Measurements from ENCODE around the gene GSTCD.
"Not testable (repeated sequence)": the region's sequence is repeated elsewhere in the genome, so short reads cannot be mapped to it uniquely, and the experiment has no call there.

Gene GSTCD

GRCh38 chr4:105683038-105683437 lies 25.5 kb upstream of the GSTCD start:
- Histone ChIP-seq H3K4me1 (ENCODE audit: insufficient read depth, low read length) (no peaks in the 10 kb centered on the region), H3K9ac (ENCODE audit: low read depth, low read length) (no peak overlapping the region), H3K4me3 (ENCODE audit: low read length) (no peak overlapping the region), H3K9me3 (ENCODE audit: insufficient read depth, low read depth, low read length) (no peaks in the 10 kb centered on the region), H3K27ac (ENCODE audit: low read depth, low read length) (no peak overlapping the region), H3K36me3 (ENCODE audit: insufficient read depth, low read length) (peaks cover 38% of the 10 kb centered on the region), H3K27me3 (ENCODE audit: insufficient read depth, low read length) (no peaks in the 10 kb centered on the region)
- WGBS, result 97% methylated on average over 4 of the region's 4 CpGs

GRCh38 chr4:105686571-105686970 lies 22.0 kb upstream of the GSTCD start:
- no peaks in the 10 kb centered on the region for H3K9me3 ChIP-seq (ENCODE audit: insufficient read depth, low read depth, low read length)
- H3K36me3 ChIP-seq (ENCODE audit: insufficient read depth, low read length), result peaks cover 51% of the 10 kb centered on the region
- WGBS, result 98% methylated on average over 2 of the region's 2 CpGs
- no peak overlapping the region for H3K27ac ChIP-seq (ENCODE audit: low read depth, low read length)
- H3K4me1 ChIP-seq (ENCODE audit: insufficient read depth, low read length), result no peaks in the 10 kb centered on the region
- no peak overlapping the region for H3K4me3 ChIP-seq (ENCODE audit: low read length)
- no peak overlapping the region for H3K9ac ChIP-seq (ENCODE audit: low read depth, low read length)
- no peaks in the 10 kb centered on the region for H3K27me3 ChIP-seq (ENCODE audit: insufficient read depth, low read length)

- not testable (repeated sequence) for H3K9ac ChIP-seq (ENCODE audit: low read depth, low read length); H3K27me3 ChIP-seq (ENCODE audit: insufficient read depth, low read length); H3K27ac ChIP-seq (ENCODE audit: low read depth, low read length); H3K4me1 ChIP-seq (ENCODE audit: insufficient read depth, low read length); H3K9me3 ChIP-seq (ENCODE audit: insufficient read depth, low read depth, low read length); H3K4me3 ChIP-seq (ENCODE audit: low read length)
- peaks cover 62% of the 10 kb centered on the region for H3K36me3 ChIP-seq (ENCODE audit: insufficient read depth, low read length)
- WGBS, result 97% methylated on average over 4 of the region's 5 CpGs
Measured at GRCh38 chr4:105694812-105695211, 13.8 kb upstream of the GSTCD start.

GRCh38 chr4:105695832-105696231 lies 12.8 kb upstream of the GSTCD start:
- peaks cover 58% of the 10 kb centered on the region for H3K36me3 ChIP-seq (ENCODE audit: insufficient read depth, low read length)
- not testable (repeated sequence) for H3K4me1 ChIP-seq (ENCODE audit: insufficient read depth, low read length); H3K9me3 ChIP-seq (ENCODE audit: insufficient read depth, low read depth, low read length); H3K27ac ChIP-seq (ENCODE audit: low read depth, low read length); H3K4me3 ChIP-seq (ENCODE audit: low read length); H3K9ac ChIP-seq (ENCODE audit: low read depth, low read length); H3K27me3 ChIP-seq (ENCODE audit: insufficient read depth, low read length)
- WGBS, result 95% methylated on average over 8 of the region's 8 CpGs

GRCh38 chr4:105698607-105699006 lies 10.0 kb upstream of the GSTCD start:
- WGBS, result 89% methylated on average over 2 of the region's 2 CpGs
- H3K4me3 ChIP-seq (ENCODE audit: low read length), result no peak overlapping the region
- H3K27ac ChIP-seq (ENCODE audit: low read depth, low read length), result no peak overlapping the region
- H3K36me3 ChIP-seq (ENCODE audit: insufficient read depth, low read length), result peaks cover 34% of the 10 kb centered on the region
- no peaks in the 10 kb centered on the region for H3K27me3 ChIP-seq (ENCODE audit: insufficient read depth, low read length)
- no peak overlapping the region for H3K9ac ChIP-seq (ENCODE audit: low read depth, low read length)
- H3K4me1 ChIP-seq (ENCODE audit: insufficient read depth, low read length), result no peaks in the 10 kb centered on the region
- H3K9me3 ChIP-seq (ENCODE audit: insufficient read depth, low read depth, low read length), result no peaks in the 10 kb centered on the region

GRCh38 chr4:105707782-105708180 lies 803 bp upstream of the GSTCD start:
- H3K9me3 ChIP-seq (ENCODE audit: insufficient read depth, low read depth, low read length), result no peaks in the 10 kb centered on the region
- no peak overlapping the region; the same call in 1 of the 2 replicates for H3K27ac ChIP-seq (ENCODE audit: low read depth, low read length)
- peak overlapping the region; percentile 99 for H3K4me3 ChIP-seq (ENCODE audit: low read length)
- no peaks in the 10 kb centered on the region for H3K27me3 ChIP-seq (ENCODE audit: insufficient read depth, low read length)
- 38% methylated on average over 6 of the region's 7 CpGs for WGBS
- H3K36me3 ChIP-seq (ENCODE audit: insufficient read depth, low read length), result no peaks in the 10 kb centered on the region
- H3K9ac ChIP-seq (ENCODE audit: low read depth, low read length), result peak overlapping the region; percentile 93
- peaks cover 18% of the 10 kb centered on the region for H3K4me1 ChIP-seq (ENCODE audit: insufficient read depth, low read length)

GRCh38 chr4:105709081-105709450 lies 482 bp downstream of the GSTCD start:
- Histone ChIP-seq H3K27ac (ENCODE audit: low read depth, low read length) (peak overlapping the region; percentile 89), H3K4me3 (ENCODE audit: low read length) (peak overlapping the region; percentile 99), H3K27me3 (ENCODE audit: insufficient read depth, low read length) (no peaks in the 10 kb centered on the region), H3K4me1 (ENCODE audit: insufficient read depth, low read length) (peaks cover 18% of the 10 kb centered on the region), H3K9me3 (ENCODE audit: insufficient read depth, low read depth, low read length) (no peaks in the 10 kb centered on the region), H3K9ac (ENCODE audit: low read depth, low read length) (peak overlapping the region; percentile 93), H3K36me3 (ENCODE audit: insufficient read depth, low read length) (no peaks in the 10 kb centered on the region)
- 2% methylated on average over 10 of the region's 11 CpGs for WGBS

GRCh38 chr4:105710012-105710600 lies 1.5 kb downstream of the GSTCD start:
- Histone ChIP-seq H3K27me3 (ENCODE audit: insufficient read depth, low read length) (no peaks in the 10 kb centered on the region), H3K9ac (ENCODE audit: low read depth, low read length) (peak overlapping the region; percentile 93; the same call in 1 of the 2 replicates), H3K9me3 (ENCODE audit: insufficient read depth, low read depth, low read length) (no peaks in the 10 kb centered on the region), H3K4me3 (ENCODE audit: low read length) (peak overlapping the region; percentile 99), H3K27ac (ENCODE audit: low read depth, low read length) (no peak overlapping the region), H3K36me3 (ENCODE audit: insufficient read depth, low read length) (no peaks in the 10 kb centered on the region), H3K4me1 (ENCODE audit: insufficient read depth, low read length) (peaks cover 18% of the 10 kb centered on the region)
- WGBS, result 82% methylated on average over 12 of the region's 16 CpGs

- Histone ChIP-seq H3K36me3 (ENCODE audit: insufficient read depth, low read length) (no peaks in the 10 kb centered on the region), H3K27me3 (ENCODE audit: insufficient read depth, low read length) (no peaks in the 10 kb centered on the region), H3K4me3 (ENCODE audit: low read length) (no peak overlapping the region), H3K9ac (ENCODE audit: low read depth, low read length) (no peak overlapping the region), H3K9me3 (ENCODE audit: insufficient read depth, low read depth, low read length) (no peaks in the 10 kb centered on the region), H3K27ac (ENCODE audit: low read depth, low read length) (no peak overlapping the region), H3K4me1 (ENCODE audit: insufficient read depth, low read length) (peaks cover 18% of the 10 kb centered on the region)
- WGBS, result 95% methylated on average over 6 of the region's 6 CpGs
Measured at GRCh38 chr4:105710678-105711077, 2.1 kb downstream of the GSTCD start.

- no peak overlapping the region for H3K27ac ChIP-seq (ENCODE audit: low read depth, low read length)
- no peaks in the 10 kb centered on the region for H3K27me3 ChIP-seq (ENCODE audit: insufficient read depth, low read length)
- H3K9ac ChIP-seq (ENCODE audit: low read depth, low read length), result no peak overlapping the region
- 92% methylated on average over 2 of the region's 2 CpGs for WGBS
- H3K9me3 ChIP-seq (ENCODE audit: insufficient read depth, low read depth, low read length), result no peaks in the 10 kb centered on the region
- peaks cover 4% of the 10 kb centered on the region; the same call in 1 of the 2 replicates for H3K36me3 ChIP-seq (ENCODE audit: insufficient read depth, low read length)
- no peak overlapping the region for H3K4me3 ChIP-seq (ENCODE audit: low read length)
- peaks cover 12% of the 10 kb centered on the region for H3K4me1 ChIP-seq (ENCODE audit: insufficient read depth, low read length)
Measured at GRCh38 chr4:105712766-105713165, 4.2 kb downstream of the GSTCD start.

- peaks cover 12% of the 10 kb centered on the region for H3K4me1 ChIP-seq (ENCODE audit: insufficient read depth, low read length)
- no peaks in the 10 kb centered on the region for H3K27me3 ChIP-seq (ENCODE audit: insufficient read depth, low read length)
- no peak overlapping the region for H3K27ac ChIP-seq (ENCODE audit: low read depth, low read length)
- WGBS, result 89% methylated on average over 5 of the region's 5 CpGs
- H3K4me3 ChIP-seq (ENCODE audit: low read length), result no peak overlapping the region
- H3K9ac ChIP-seq (ENCODE audit: low read depth, low read length), result no peak overlapping the region
- peaks cover 14% of the 10 kb centered on the region for H3K36me3 ChIP-seq (ENCODE audit: insufficient read depth, low read length)
- no peaks in the 10 kb centered on the region for H3K9me3 ChIP-seq (ENCODE audit: insufficient read depth, low read depth, low read length)
Measured at GRCh38 chr4:105714071-105714521, 5.5 kb downstream of the GSTCD start.

- Histone ChIP-seq H3K9me3 (ENCODE audit: insufficient read depth, low read depth, low read length) (no peaks in the 10 kb centered on the region), H3K4me3 (ENCODE audit: low read length) (no peak overlapping the region), H3K27ac (ENCODE audit: low read depth, low read length) (no peak overlapping the region), H3K27me3 (ENCODE audit: insufficient read depth, low read length) (no peaks in the 10 kb centered on the region), H3K9ac (ENCODE audit: low read depth, low read length) (no peak overlapping the region), H3K4me1 (ENCODE audit: insufficient read depth, low read length) (peaks cover 7% of the 10 kb centered on the region), H3K36me3 (ENCODE audit: insufficient read depth, low read length) (peaks cover 23% of the 10 kb centered on the region)
- 89% methylated on average over 1 of the region's 1 CpG for WGBS
Measured at GRCh38 chr4:105714932-105715331, 6.3 kb downstream of the GSTCD start.
